NOMO-1 treated with DMSO at 0.1 percent for 48 hours (cell line): ENCODE measurements around the gene POMP.

ENCODE experiments used
- DNase-seq: peaks from one replicate; lab custom pipeline; 2025; ENCODE audit not compliant: unreplicated experiment; lab: John Stamatoyannopoulos, UW

POMP gene, protein sequence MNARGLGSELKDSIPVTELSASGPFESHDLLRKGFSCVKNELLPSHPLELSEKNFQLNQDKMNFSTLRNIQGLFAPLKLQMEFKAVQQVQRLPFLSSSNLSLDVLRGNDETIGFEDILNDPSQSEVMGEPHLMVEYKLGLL

DNA sequence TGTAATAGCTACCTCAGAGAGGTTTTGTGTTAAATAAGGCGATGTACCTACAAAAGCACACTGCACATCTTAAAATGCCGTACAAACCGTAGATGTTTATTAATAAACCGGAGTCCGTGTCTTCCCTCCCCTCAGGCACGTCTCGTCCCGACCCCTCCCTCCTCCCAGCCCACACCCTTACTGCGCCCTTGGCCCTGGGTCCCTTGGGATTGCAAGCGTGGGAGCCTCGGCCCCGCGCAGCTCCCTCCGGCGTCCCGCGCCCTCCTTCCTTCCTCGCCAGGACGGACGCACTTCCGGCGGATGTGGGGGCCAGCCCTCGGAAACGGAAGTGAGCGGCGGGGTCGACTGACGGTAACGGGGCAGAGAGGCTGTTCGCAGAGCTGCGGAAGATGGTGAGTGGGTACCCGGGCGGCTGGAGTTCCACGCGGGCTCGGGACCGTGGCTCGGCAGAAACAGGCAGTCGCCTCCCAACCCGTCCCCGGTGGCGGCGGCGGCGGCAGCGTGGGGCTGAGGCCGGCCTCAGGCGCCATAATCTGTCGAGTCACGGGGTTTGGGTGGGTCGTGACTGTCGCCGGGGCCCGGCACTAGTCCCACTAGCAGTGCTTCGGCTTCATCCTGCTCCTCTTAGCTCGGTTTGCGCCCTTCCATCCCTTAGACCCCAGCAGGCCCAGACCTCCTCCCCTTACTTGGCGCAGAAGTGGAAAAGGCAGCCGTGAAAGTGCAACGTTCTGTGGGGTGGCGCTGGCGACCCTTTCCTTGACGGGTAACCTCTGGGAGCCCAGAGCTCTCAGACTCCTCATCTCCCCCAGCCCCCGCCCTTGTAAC, at the start of gene POMP:
TSS of gene POMP (plus strand) at position 335 of the 825 bp plus-strand sequence. CDS start at position 390, 55 bp downstream.
- DNase-seq = peak; percentile 90

DNA sequence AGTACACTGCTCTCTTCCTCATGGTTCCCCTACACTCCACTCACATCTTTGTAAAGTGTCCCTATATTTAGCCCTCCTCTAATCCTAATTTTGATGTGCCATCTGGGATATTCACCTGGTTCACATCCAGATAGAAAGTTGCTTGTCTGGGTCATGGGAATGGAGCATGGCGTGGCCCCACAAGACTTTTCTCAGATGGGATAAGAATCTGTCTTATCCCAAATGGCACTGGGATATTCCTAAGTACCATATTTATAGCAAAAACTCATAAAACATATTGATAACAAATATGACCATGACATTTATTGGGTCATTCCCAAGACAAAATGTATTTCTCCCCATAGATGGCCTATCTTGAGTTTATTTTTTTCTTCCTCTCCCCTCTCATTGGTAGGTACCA, 49.5 kb upstream of the POMP start:
- DNase-seq = no peak

DNA sequence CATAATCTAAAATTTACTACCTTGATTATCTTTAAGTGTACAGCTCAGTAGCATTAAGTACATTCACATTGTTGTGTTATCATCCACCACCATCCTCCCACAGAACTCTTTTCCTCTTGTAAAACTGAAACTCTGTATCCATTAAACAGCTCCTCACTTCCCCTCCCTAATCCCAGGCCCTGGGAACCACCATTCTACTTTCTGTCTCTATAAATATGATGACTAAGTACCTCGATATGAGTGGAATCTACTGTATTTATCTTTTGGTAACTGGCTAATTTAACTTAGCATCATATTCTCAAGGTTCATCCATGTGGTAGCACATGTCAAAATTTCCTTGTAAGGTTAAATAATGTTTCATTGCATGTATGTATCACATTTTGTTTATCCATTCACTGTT, 49.0 kb upstream of the POMP start:
- DNase-seq = no peak

DNA sequence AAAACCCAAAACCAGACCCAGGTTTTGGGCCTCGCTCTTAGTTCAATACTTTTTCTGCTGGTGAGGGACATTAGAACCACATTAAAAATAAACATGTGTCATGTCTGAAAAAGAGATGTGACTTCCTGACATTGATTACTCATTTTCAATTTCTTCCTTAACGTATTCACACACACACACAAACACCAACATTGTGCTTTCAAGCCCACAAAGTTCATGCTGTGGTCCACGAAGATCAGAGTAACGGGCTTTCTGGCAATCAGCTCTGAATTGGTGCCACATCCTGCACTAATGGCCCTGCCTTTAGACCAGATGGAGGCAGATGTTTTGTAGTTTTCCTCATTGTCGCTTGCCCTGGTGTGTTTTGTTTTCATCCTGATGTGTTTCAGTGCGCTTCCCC, 47.9 kb upstream of the POMP start:
- no peak for DNase-seq

DNA sequence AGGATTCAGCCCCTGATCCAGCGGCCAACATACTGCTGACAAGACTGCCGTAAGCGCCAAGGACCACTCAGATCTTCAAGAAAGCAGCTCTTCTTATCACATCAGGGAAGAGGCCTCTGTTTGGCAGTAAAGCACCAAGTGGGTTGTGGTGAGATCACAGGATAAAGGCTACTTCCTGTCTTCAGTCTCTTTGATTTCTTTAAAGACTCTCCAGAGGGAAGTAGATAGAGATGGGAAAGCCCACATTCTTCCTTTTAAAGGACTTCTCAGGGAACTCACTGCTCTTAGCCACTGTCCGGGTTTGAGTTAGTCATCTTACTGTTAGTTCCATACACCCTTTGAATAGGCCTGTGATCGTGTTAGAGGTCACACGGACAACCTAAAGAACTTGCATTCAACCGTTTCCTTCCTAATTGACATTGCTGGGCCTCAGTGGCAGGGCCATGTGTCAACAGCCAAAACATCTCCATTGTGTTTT, 47.2 kb upstream of the POMP start:
- DNase-seq = peak; percentile 41

DNA sequence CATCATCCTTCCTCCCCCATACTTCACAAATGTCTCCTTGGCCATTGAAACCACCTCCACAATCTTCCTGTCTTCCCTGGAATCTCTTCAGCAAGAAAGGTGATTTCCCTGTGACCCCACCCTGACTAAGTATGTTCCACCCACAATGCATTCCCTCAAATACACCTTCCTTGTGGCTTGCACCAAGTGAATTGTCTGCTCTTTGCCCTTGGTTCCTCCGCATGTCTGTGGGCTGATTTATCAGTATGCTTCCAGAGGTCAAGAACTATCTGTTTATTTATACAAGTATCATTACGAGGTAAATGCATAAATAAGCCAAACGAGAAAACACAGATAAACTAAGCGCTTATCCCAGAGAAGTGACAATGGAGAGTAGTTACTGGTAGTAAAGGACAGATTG, 45.4 kb upstream of the POMP start:
- no peak for DNase-seq

DNA sequence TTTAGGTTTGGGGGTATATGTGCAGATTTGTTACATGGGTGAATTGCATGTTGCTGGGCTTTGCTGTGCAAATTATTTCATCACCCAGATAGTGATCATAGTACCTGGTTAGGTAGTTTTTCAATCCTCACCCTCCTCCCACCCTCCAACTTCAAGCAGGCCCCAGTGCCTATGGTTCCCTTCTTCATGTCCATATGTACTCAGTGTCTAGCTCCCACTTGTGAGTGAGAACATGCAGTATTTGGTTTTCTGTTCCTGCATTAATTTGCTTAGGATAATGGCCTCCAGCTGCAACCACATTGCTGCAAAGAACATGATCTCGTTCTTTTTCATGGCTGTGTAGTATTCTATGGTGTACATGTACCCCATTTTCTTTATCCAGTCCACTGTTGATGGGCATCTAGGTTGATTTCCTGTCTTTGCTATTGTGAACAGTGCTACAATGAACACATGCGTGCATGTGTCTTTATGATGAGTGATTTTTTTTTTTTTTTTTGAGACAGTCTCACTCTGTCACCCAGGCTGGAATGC, 42.9 kb upstream of the POMP start:
- no peak for DNase-seq

DNA sequence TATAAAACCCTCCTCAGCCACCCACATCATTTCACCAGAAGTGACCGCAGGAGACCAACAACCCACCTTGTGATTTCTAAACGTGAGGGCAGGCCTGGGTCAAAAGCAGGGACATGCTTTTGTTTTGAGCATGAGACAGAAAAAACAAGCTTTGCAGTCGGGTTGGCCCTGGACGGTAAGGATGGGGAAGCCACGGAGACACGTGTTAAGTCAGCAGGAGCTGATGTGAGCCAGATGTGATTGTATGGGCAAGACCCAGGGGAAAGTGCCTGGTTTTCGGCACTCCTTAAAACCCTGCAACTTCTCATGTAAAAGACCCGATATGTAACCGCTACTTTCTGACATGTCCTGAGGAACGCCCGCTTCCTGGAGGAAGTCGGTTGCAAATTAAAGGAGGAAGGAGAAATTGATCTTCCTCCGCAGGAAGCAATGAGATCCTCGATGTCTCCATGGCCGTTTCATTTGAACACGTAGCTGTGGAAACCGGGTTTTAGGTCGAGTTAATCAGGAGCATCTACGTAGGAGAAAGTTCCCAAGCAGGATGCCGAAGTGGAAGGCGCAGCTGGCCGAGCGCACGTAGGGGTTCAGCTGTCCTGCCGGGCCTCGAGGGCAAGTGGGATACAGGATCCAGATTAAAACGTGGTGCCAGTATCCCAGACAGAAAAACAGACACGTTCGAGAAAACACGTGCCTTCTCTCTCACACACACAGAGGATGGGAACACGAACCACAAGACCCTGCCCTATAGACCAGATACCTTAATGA, 40.5 kb upstream of the POMP start:
- no peak for DNase-seq

DNA sequence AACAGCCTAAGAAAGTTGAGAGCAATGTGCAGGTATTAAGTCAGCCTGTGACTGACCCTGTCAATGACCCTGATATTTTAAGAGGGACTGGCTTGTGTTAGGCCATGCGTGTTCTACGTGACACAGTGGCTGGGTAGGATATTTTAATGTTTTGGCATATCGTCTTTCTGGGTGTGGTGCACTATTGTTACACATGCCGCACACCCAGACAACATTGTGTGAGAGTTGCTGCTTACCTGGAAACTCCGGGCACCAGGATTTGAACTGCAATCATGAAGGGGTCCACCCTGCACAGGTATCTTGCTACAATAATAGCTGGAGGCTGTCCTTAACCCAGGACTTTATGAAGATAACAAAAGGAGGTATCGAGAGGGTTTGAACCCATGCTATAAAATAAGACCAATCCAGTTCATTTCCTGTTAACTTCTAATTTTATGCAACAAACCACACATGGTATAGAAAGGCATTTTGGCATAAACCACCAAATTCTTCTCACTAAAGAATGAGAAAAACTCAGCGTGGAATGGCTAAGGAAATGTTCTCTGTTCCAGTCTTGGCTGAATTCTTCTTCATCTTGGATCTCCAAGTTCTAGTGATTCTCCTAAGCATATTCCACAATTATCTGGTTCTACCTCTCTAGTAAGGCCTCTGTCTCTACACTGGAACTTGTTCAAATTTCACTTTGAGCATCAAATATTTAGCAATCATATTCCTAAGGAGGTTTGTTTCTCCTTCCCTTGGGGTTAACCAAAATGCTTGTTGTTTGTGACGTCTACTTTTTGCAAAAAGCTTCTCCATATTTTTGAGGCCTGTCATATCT, 38.7 kb upstream of the POMP start:
- DNase-seq = no peak

DNA sequence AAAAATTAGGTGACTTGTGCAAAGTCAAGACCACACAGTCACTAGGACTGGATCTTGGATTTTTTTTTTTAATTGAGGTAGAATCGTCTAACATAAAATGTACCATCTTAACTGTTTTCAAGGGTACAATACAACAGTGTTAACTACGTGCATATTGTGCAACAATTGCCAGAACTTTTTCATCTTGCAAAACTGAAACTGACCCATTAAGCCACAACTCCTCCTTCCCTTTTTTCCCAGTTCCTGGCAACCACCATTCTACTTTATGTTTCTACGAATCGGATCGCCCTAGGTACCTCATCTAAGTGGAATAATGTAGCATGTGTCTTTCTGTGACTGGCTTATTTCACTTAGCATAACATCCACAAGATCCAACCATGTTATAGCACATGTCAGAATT, 37.5 kb upstream of the POMP start:
- peak; percentile 76 for DNase-seq

DNA sequence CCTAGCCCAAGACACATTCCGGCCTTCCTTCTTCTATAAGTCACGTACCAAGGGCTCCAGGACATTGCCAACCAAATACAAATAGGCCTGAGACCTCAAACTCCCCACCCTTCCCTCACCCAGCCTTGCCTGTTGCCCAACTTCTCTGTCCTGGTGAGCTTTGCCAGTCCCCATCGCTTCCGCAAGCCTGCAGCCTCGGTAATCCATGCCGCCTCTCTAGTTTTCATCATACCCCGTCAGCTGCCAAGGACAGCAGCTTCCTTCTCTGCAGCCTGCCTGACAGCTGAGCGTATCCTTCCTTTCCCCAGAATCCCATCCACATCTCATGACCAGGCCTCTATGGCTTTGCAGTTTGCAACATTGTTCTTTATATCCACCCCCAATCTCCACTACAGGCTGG, 36.6 kb upstream of the POMP start:
- DNase-seq = peak; percentile 82

DNA sequence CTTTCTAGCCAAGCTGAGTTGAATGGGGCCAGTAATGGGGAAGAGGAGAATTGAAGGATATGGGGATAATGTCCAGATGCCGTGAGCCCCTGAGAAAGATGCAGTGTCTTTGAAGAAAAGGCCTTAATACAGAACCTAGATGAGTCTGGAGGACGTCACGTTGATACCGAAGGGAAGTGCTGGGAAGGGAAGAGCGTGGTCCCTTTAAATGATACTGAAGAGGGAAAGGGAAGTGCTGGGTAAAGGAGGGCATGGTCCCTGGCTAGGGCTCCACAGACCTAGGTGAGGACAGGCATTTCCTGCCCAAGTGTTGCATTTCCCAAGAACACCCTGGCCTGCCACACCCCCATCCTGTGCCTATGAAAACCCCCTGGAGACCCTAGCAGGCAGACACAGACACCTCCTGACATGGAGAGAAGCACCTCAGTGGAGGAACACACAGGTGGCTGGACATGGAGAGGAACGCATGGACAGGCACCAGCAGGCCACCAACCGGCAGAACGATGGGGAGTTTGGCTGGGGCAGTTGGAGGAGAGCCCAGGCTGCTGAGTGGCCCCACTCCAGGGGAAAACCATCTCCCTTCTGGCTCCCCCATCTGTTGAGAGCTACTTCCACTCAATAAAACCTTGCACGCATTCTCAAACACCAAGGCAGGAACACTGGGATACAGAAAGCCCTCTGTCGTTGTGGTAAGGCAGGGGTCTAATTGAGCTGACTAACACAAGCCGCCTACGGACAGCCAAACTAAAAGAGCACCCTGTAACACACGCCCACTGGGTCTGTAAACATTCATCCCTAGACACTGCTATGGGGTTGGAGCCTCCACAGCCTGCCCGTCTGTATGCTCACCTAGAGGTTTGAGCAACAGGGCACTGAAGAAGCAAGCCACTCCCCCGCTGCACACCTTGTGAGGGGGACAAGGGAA, 34.9 kb upstream of the POMP start:
- no peak for DNase-seq

DNA sequence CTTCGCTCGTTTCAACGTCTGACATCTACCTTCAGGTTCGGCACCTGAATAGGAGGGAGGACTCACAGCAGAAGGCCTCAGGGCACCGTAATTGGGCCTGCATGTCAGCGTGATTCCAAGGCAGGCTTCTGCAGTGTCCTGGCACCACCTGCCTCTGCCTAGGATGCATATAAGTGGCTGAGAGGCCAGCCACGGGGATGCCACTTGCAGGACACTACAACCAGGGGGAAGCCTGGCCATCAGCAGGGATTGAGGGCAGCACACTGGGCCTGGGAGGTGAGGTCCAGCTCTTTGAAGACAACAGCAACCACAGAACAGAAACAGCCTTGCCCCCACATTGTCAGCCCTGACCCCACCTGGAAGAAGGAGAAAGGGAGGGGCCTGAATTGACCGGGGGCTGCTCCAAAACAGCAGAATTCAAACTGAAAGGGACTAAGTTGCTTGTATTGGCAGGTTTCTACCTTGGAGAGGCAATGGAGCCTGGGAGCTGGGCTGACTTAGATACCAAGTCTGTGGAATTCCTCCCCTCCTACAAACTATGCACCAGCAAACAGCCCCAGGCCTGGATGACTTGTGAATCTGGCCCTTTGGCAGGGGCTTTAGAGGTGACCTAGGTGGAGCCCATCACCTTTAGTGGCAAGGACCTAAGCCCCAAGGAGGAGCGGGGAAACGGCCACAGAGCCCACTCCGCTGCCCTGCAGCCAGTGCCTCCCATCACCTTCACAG, 34.1 kb upstream of the POMP start:
- no peak for DNase-seq

DNA sequence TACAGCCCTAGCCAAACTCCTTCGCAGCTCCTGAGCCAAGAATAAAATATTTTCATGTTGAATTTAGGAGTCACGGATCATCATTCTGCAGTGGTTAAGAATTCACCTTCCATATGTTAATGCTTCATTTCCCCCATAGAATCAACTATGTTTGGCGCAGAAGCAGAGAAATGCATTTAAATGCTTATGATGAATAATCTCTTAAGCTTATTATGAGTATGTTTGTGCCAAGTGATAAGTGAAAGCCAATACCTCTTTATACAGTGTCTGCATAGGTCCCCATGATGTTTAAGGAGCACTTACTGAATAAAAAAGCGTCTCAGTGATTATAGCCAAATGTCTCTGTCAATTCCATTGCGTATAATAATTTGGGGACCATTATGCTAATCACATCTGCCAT, 32.7 kb upstream of the POMP start:
- DNase-seq = no peak

DNA sequence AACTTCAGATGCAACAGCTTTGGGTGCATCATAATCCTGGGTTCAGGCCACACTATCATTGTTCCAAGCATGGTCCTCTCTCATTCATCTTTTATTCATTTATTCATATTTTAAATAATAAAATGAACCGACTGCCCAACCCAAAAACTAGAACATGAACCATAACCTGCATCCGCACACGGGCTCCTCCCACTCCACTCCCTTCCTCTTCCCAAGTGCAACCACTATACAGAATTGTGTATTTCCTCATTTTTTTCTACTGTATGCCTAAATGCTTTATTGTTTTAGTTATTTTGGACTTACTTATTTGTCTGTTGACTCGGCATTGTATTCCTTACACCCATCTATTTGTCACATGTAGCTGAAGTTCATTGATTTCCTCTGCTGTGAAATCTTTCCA, 30.7 kb upstream of the POMP start:
- DNase-seq = peak; percentile 40

DNA sequence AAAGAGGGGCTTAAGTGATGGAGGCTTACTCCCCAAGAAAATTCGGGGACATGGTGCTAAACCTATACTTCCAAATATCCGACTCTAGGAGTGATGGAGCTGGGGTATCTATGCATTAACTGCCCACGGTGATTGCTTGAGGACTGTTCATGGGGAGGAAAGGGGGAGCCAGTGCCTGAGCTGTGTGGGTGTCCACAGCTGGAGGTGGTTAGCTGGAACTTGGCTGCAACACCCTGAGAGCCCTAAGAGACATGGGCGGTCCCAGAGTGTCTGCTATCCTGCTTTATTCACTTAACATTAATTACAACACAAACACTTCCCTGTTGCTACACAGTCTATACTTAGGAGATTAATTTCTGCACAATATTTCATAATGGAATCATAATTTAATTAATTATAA, 28.1 kb upstream of the POMP start:
- DNase-seq = no peak

DNA sequence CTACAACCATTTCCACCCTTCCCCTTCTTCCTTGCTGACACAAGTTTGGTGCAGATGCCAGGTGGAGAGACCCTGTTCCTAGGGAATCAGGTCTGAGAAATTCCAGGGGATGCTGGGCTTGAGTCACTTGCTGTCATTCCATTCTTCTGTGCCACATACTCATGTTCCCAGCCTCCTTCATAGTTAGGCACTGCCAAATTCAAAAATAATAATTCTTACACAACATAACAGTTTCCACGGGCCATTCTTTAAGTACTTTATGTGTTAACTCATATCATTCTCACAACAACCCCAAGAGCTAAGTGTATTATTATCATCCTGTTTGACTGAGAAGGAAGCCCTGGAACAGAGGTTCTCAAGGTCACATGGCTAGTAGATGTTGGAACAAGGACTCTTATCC, 27.1 kb upstream of the POMP start:
- DNase-seq = no peak

DNA sequence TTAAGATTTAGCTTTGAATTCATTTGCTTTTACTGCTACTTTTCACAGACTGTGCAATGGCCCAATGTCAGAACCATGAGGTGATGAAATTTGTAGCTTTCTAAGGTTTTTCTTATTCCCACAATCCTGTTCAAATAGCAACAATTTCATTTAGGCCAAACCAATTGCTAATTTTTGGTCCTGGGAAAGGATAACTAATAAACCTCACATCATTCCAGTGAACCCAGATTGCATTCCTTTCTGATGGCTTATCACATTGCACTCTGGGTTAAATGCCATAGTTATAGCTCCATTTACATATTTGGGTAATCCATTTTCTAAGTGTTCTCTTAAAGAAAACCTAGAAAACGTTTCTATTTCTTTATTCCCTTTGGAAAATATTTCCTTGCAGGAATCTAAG, 22.9 kb upstream of the POMP start:
- no peak for DNase-seq

DNA sequence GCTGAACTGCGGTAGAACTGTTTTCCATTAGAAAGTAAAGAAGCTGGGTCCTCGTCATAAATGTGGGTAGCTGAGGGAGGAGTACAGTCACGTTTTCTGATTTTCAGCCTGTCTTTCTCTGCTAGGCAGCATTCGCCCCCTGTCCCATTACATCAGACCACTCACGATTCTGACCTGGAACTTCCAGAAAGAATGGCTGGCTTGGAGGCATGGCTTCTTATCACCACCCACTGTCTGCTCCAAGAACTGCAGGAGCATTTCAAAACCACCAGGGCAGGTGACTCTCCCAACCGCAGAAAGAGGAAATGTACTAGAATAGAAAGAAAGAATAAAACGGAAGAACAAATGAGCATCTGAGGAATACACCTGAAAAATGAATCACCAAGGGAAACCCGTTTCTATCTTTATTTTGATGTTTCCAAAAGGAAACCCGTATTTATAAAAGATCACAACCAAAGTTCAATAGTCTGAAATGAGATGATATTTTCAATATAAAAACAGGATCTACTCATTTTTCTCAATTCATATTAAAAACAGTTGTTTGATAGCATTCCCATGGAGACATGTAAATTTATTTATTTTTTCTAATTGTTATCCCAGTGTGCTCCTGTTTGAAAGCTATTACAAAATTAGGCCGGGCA, 22.1 kb upstream of the POMP start:
- peak; percentile 91 for DNase-seq
